NCI-H510A (cell line): ENCODE measurements around the gene CD33.
"Not testable (repeated sequence)": the region's sequence is repeated elsewhere in the genome, so short reads cannot be mapped to it uniquely, and the experiment has no call there.

Source experiments
- DNase-seq: peaks from one replicate; lab custom pipeline; 2025; lab: John Stamatoyannopoulos, UW

CD33 gene

DNA sequence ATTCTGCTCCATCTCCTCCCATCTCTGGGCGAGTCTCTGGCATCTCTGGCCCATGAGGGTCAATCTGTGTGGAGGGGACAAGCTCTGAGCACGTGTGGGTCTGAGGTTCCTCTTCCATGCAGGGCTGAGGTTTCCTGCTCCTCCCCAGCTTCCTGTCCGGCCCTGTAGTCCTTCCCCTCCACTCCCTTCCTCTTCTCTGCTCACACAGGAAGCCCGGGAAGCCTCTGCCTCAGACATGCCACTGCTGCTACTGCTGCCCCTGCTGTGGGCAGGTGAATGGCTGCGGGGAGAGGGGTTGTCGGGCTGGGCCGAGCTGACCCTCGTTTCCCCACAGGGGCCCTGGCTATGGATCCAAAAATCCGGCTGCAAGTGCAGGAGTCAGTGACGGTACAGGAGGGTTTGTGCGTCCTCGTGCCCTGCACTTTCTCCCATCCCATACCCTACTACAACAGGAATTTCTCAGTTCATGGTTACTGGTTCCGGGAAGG lies 14.0 kb upstream of the CD33 start:
- DNase-seq: not testable (repeated sequence)

DNA sequence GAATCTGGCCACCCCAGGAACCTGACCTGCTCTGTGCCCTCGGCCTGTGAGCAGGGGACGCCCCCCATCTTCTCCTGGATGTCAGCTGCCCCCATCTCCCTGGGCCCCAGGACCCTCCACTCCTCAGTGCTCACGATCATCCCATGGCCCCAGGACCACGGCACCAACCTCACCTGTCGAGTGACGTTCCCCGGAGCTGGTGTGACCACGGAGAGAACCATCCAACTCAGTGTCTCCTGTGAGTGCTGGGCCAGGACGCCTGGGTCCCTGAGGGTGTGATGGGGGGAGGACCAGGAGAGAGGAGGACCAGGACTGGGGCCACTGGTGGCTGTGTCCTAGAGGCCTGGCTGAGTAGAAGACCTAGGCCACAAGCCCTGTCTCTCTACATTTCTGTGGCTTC lies 13.0 kb upstream of the CD33 start:
- DNase-seq: no peak

DNA sequence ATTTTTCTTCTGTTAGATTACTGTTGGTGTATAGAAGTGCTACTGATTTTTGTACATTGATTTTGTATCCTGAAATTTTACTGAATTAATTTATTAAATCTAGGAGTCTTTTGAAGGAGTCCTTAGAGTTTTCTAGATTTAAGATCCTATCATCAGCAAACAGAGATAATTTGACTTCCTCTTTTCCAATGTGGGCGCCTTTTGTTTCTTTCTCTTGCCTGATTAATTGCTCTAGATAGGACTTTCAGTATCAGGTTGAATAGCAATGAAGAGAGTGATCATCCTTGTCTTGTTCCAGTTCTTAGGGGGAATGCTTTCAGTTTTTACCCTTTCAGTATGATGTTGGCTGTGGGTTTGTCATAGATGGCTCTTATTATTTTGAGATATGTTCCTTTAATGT lies 5.6 kb upstream of the CD33 start:
- no peak for DNase-seq

DNA sequence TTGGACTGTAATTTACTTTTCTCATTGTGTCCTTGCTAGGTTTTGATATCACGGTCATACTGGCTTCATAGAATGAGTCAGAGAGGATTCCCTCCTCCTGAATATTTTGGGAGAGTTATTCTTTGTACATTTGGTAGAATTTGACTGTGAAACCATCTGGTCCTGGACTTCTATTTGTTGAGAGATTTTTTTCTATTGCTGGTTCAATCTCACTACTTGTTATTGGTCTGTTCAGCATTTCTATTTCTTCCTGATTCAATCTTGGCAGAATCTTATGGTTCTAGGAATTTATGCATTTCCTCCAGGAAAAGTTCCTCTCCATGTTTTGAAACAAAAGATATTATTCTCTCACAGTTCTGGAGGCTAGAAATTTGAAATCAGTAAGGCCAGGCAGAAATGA lies 4.9 kb upstream of the CD33 start:
- no peak for DNase-seq

DNA sequence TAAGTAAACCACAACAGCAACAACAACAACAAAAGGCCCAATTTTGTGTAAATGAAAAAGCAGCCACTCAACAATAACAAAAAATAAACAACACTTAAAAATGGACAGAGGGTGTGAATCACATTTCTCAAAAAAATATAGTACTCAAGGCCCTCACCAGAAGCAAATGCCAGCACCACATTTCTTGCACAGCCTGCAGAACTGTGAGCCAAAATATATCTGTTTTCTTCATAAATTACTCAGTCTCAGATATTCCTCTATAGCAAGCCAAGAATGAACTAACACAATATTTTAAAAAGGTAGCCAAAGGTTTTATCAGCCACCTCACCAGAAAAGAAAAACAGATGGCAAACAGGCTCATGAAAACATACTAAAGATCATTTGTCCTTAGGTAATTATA lies 3.9 kb upstream of the CD33 start:
- DNase-seq: no peak

DNA sequence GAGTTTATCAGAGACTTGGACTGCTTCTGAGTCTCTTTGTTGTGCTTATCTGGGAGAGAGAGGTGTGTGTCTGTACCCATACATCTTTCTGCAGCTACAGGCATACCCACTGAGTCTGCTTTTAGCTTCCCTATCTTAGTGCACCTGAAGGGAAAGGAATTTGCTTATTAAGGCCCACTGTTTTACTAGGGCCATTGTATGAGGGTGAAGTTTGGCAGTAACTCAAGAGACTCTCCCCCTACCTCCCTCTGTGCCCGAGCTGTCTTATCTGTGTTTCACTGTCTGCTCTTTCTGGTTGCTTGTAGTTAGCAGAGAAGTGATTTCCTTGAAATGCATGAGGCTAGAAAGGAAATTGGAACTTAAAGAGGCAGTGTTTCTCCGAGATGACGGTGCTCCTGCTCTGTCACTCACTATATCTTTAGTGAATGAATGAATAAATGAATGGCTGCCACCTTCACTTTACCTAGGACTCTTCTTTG lies 678 bp upstream of the CD33 start:
- no peak for DNase-seq

DNA sequence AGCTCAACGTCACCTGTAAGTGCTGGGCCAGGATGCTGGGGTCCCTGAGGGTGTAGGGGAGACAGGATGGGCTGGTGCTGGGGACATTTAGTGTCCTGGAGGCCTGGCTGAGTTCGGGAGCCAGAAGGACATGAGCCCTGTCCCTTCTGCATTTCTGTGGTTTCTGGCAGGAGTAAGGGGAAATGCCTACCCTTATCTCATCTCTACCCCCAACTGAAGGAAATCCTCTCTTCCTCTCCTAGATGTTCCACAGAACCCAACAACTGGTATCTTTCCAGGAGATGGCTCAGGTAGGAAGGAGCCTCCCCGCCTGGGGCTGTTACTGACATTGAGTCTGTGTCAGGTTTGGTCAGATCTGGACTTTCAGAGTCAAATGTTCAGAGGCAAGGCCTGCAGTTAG lies 1.2 kb downstream of the CD33 start:
- no peak for DNase-seq

DNA sequence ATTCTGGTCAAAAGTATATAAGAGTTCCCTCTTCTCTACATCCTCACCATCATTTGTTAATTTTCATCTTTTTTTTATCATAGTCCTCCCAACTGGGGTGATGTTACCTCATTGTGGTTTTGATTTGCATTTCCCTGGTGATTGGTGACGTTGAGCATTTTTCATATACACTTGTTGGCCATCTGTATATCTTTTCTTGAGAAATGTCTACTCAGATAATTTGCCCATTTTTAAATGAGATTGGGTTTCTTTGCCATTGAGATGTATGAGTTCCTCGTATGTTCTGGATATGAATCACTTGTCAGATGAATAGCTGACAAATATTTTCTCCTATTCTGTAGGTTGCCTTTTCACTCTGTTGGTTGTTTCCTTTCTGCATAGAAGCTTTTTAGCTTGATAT lies 2.4 kb downstream of the CD33 start:
- no peak for DNase-seq

DNA sequence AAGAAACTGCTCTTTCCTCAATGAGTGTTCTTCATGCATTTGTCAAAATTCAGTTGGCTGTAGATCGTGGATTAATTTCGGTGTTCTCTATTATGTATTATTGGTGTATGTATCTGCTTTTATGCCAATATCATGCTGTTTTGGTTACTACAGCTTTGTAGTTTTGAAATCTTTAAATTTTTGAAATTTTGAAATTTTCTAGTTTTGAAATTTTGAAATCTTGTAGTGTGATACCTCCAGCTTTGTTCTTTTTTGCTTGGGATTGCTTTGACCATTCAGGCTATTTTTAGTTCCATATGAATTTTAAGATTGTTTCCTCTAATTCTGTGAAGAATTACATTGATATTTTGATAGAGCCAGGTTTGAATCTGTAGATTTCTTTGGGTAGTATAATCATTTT lies 3.1 kb downstream of the CD33 start:
- no peak for DNase-seq

DNA sequence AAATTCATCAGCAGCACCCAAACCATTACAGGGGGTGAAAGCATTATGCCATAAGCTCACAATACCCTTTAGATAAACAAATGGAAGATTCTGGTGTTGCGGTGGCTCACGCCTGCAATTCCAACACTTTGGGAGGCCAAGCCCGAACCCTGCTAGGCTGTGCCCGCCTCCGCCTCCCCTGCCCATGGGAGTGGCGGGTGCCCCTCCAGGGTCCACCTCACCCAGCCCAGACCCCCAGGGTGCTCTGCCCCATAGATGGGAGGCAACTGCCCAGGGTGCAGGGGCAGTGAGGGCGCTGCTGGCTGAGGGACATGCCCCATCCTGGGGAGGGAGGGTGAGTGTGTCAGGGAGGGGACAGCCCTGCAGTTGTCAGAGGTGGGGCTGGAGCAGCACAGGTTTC lies 16.0 kb downstream of the CD33 start:
- no peak for DNase-seq

DNA sequence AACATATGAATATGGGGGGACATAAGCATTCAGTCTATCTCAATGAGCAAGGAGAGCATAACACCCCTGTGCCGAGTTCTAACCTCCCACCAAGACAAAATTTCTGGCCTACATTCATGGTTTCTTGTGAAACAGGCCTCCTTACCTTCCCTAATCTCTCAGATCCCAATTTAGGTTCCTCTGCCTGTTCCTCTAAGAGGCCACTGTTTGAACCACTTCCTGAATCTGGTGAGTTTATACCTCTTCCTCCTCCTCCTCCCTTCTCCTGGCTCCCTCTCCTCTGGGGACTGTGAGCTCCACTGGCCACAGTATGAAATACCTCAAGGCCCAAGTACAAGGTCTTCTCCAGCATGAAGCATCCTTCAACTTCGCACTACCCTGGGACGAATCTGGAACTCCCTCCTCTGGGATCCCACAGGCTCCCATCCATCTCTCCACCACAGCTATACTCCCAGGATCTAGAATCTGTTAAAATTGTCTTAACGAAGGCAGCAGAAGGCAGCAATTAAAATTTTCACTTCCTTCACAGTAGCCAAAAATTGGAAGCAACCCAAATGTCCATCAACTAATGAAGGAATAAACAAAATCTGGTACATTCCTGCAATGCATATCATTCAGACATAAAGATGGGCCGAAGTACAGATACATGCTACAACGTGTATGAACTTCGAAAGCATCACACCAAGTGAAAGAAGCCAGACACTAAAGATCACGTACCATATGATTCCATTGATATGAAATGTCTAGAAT lies 18.2 kb downstream of the CD33 start:
- DNase-seq: no peak

DNA sequence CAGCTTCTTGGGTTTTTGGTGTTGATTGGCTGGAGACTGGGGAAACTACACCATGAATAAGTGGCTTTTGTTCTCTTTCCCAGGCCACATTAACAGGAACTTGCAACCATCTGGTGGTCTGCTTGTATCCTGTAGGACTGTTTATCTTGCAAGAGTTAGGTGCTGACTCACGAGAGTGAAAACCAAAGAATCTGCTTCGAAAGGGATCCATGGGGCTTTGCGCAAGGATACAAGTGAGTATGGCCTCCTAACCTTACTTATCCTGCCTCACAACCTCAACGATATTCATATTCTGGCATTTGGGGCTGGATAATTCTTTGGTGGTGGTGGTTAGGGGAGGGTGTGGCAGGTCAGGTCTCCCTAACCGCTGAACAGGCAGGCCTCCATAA lies 21.3 kb downstream of the CD33 start:
- no peak for DNase-seq

DNA sequence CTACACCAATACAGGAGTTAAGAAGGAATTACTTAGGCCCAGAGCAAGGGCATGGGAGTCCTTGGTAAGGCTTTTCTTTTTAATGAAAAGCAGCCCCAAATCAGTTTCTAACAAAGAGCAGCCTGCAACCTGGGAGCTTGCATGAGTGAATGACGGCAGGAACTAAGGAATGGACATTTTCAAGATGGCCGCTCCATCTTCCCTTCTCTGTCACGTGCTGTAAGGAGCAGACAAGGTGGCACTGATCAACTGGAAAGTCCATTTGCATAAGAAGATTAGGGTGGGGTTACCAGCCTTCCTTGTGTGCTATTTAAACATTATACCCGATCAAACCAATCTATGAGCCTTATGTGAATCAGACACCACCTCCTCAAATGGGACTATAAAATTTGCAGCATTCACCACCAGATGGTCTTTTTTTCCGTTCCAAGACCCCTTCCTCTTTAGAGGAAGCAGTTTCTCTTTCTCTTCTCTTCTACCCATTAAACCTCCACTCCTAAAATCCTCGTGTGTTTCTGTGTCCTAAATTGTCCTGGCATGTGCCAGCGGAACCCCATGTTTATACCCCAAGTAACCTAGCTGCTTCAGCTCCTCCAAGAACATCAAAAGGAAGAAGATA lies 23.2 kb downstream of the CD33 start:
- no peak for DNase-seq

DNA sequence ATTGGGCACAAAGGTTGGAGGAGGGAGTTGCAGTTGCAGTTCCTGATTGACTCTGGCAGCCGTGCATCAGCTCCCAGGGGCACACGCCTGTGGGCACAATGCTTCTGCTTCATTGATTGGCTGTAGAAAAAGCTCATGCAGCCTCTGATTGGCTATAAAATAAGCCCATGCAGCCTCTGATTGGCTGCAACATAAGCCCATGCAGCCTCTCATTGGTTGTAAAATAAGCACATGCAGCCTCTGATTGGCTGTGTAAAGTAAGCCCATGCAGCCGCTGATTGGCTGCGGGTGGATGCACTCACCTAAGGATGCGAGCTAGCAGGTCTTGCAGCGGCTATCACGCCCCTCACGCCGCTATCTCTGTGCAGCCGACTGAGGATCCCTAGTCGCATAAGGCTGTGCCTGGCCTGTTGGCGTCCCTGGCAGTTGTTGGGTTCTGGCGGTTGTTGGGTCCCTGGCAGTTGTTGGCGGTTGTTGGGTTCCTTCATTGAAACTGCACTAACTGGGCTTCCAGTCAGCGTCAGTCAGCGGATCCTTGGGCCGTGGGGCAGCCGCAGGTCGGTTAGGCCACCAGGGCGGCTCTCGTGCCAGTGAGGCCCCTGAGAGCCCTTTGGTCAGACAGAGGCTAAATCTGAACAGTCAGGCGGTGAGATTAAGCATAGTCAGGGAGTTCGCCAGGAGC lies 26.0 kb downstream of the CD33 start, which contains the start of gene SIGLECL1:
TSS of gene SIGLECL1 (plus strand) at position 295 of the 682 bp plus-strand sequence. CDS start 12,993 bp downstream, outside the sequence.
- no peak for DNase-seq

DNA sequence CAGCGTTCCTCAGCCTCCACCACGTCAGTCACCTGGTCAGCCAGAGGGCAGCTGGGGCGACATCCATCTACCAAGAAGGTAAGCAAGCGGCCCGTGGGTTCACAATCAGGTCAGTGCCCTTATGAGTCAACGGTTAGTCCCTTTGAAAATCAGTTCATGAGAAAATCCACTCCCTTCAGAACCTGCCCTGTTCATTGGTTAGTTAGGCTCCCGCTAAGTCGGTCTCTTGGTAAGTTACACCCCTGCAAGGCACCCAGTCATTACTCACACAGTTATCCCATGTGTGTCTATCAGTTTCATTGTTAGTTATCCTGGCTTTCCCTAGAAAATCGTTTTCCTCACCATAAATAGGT lies 26.6 kb downstream of the CD33 start:
- no peak for DNase-seq

DNA sequence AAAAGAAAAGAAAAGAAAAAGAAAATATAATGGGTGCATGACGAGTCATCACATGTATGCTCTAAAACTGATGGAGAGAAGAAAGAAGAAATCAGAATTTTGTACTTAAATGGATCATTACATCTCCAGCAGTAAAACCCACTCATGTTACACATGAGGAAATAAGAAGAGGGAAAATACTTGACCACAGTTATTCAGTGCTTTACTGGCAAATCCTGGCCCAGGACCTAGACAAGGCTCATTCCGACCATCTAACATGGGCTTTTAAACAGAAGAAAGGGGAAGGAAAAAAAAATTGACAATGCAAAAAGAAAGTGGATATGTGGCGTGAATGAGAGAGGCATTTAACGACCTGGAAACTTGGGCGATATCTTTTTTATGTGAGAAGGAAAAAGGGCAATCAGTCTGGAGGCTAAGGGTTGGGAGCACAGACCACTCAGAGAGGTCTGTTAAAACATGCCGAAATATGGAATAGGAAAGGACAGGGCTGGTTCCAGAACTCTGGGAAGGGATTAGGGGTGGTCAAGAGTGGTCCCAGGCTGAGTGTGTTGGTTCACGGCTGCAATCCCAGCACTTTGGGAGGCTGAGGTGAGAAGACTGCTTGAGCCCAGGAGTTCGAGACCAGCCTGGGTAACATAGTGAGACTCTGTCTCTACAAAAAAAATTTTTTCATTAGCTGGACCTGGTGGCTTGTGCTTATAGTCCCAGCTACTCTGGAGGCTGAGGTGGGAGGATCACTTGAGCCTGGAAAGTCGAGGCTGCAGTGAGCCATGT lies 27.6 kb downstream of the CD33 start:
- DNase-seq: no peak

DNA sequence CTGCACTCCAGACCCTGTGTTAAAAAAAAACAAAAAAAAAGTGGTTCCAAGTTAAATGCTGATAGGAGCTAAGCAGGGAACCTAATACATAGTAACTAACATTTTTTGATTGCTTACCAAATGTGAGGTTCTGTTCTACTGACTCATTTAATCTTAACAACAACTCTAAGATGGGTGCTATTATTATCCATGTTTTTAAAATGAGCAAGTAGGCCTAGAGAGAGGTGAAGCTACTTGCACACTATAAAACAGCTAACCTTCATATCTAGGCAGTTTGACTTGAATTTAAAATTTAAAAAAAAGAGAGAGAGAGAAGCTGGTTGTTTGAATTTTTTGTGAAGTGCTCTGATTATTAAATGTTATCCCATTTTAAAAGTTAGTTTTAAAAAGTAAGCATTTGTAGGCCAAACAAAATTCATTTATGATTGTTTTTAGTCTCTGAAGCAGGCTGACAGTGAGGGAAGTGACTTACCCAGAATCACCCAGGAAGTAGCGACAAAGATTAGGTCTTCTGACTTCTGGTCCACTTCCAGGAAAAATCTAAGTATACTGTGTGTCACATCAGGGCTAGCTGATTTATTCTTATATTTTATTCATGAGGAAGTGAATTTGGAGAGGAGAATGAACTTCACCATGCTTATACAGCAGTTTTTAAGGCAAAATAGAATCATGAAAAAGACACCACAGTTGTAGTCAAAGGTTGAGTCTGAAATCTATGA lies 28.4 kb downstream of the CD33 start:
- DNase-seq: no peak

DNA sequence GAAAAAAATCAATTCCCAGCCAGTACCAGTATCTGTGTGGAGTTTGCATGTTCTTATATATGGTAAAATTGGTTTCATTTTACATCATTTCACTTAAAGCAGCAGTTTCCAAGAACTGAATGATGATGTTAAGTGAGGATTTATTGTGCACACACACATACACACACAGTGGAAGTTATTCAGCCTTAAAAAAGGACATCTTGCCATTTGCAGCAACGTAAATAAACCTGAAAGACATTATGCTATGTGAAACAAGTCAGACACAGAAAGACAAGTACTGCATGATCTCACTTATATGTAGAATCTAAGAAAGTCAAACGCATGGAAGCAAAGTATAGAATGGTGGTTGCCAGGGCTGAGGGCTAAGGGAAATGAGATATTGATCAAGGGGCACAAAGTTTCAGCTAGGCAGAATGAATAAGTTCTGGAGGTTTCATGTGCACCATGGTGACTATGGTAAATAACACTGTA lies 31.3 kb downstream of the CD33 start:
- DNase-seq: no peak

DNA sequence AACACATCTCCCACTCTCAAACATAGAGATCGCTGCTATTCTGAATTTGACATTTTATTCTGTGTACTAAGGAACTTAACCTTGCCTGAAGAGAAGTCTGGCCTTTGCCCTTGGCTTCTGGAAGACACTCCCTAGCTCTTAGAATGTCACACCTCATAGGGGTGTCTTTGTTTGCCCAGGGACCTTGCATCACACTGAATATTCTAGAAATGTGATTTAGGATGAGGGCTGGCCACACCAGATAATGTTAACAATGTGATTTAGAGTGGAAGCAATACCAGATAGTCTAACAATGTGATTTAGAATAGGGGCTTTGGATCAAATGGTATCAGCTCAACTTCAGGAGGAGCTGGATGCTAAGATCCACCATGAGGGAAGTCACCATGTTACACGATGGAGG lies 32.6 kb downstream of the CD33 start:
- DNase-seq: no peak

DNA sequence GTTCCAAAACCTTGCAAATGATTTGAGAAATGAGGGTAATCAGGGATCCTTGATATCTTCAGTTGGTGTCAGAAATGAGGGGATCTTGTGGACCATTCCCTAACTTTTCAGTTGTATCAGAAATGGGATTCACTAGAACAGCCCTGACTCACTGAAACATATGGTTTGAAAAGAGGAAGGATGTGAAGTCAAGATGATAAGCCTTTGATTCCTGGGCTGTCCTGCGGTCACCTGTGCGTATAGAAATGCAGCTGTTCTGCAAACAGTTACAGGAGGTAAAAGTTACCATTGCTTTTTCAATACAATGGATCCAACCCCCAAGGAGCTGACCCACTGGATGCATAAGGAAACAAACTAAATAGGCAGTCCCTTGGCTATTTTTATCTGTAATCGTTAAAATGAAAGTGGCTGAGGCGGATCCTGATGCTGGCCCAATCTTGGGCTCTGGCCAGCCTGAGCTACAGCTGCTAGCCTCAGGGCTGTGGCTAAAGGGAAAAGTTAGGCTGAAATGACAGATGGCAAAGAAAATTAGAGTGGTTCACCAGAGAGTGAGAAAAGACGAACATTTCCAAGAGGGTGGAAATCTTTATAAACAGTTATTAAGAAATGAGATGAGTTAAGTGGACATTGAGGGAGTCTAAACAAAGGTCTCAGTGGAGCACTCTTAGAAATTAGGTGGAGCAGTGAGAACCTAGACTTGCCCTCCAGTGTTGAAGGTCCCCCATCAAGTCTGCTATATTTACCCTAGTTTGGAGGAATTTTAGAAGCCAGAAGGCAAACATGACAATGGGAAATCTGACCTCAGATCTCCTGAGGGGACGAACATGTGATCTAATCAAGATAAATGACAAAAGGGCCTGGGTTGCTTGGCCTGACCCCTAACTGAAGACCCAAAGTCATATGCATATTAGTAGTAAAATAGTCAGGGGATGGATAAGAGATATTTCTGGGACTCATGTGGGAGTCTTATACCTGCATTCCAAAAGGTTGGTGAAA lies 33.6 kb downstream of the CD33 start:
- DNase-seq: no peak
